Fibroblast of lung (primary cell): ENCODE measurements around the gene MTERF4. TPM values are rescaled to one million over a fixed set of nuclear protein-coding genes. Genes with fewer than 3 reads are reported as not detected.

Experiments used
- DNase-seq, 2 donors: peaks; one replicate each; pipeline versions ENCODE4 v3.0.0 to v3.0.0-alpha.2; 2010; ENCODE audit warnings: low read depth in 2 of 2
- H2AFZ ChIP-seq: 2 replicates; pipeline ENCODE4 v1.5.1; 2012; ENCODE audit warnings: low read length, control low read depth, inconsistent platforms
- H3K27ac ChIP-seq: 2 replicates; pipeline ENCODE4 v1.5.1; 2011; ENCODE audit warnings: low read length, control low read depth; ENCODE audit not compliant: insufficient read depth
- H3K27me3 ChIP-seq: 2 replicates; pipeline ENCODE4 v1.5.1; 2011; ENCODE audit warnings: mild to moderate bottlenecking, low read length; ENCODE audit not compliant: control insufficient read depth, insufficient read depth
- H3K36me3 ChIP-seq: 2 replicates; pipeline ENCODE4 v1.5.1; 2011; ENCODE audit warnings: low read length; ENCODE audit not compliant: control insufficient read depth, insufficient read depth
- H3K4me1 ChIP-seq: 2 replicates; pipeline ENCODE4 v1.5.1; 2011; ENCODE audit warnings: low read length; ENCODE audit not compliant: control insufficient read depth, insufficient read depth; ENCODE audit errors: extremely low read depth
- H3K4me2 ChIP-seq: 2 replicates; pipeline ENCODE4 v1.5.1; 2011; ENCODE audit warnings: low read length, control low read depth; ENCODE audit not compliant: insufficient read depth; ENCODE audit errors: extremely low read depth
- H3K4me3 ChIP-seq, 4 experiments: fragments of 200-600 bp in 1 of 4; sonication (generic) in 1 of 4; replicated peaks in 1 of 4; 2 replicates each; pipeline ENCODE4 v1.5.1; 2011 to 2016; ENCODE audit warnings: low read length in 4 of 4, low read depth in 3 of 4, mild to moderate bottlenecking in 3 of 4, control low read depth in 2 of 4, inconsistent platforms in 1 of 4, mixed read lengths in 1 of 4; ENCODE audit not compliant: insufficient read depth in 1 of 4; ENCODE audit errors: control extremely low read depth in 1 of 4
- H3K79me2 ChIP-seq: 2 replicates; pipeline ENCODE4 v1.5.1; 2012; ENCODE audit warnings: mild to moderate bottlenecking, low read length, inconsistent platforms; ENCODE audit not compliant: control insufficient read depth, insufficient read depth
- H3K9ac ChIP-seq: 2 replicates; pipeline ENCODE4 v1.5.1; 2011; ENCODE audit warnings: mild to moderate bottlenecking, low read length, control low read depth; ENCODE audit not compliant: insufficient read depth
- H3K9me3 ChIP-seq: 2 replicates; pipeline ENCODE4 v1.5.1; 2012; ENCODE audit warnings: low read depth, low read length; ENCODE audit not compliant: control insufficient read depth, insufficient read depth
- H4K20me1 ChIP-seq: 2 replicates; pipeline ENCODE4 v1.5.1; 2011; ENCODE audit warnings: low read length; ENCODE audit not compliant: control insufficient read depth, insufficient read depth; ENCODE audit errors: extremely low read depth
- EZH2 ChIP-seq: IDR thresholded peaks from 2 replicates; pipeline ENCODE4 v1.5.1; 2012; ENCODE audit warnings: low read length, control low read depth, mild to moderate bottlenecking; ENCODE audit errors: missing control alignments
- polyA plus RNA-seq, 2 donors: library from polyadenylated mRNA; depleted of rRNA in 1 of 2; stranded (reverse) in 1 of 2; unstranded in 1 of 2; fragments of >200 nt; gene quantifications; 2 replicates each; pipeline ENCODE4 v1.2.1, GENCODE V29; 2011 to 2012; ENCODE audit warnings: missing spikeins in 1 of 2
- total RNA-seq: library from RNA; depleted of rRNA; stranded (reverse); fragments of >200 nt; gene quantifications from 2 replicates; pipeline ENCODE4 v1.2.1, GENCODE V29; 2014
- TF ChIP-seq, protein P1 (sequence below), 2 donors: IDR thresholded peaks in 1 of 2; conservative IDR thresholded peaks in 1 of 2; 1 replicate in 1 of 2; 2 replicates in 1 of 2; pipeline ENCODE4 v1.5.1; 2011 to 2012; ENCODE audit warnings: low read length in 2 of 2, control low read depth in 1 of 2, inconsistent platforms in 1 of 2, low read depth in 1 of 2, mild to moderate bottlenecking in 1 of 2

The MTERF4 gene
- total and polyA plus RNA-seq, 2 donors (not counting 1 experiment from before 2014, with no cell fraction given): 31.7 to 35.5 TPM

DNA sequence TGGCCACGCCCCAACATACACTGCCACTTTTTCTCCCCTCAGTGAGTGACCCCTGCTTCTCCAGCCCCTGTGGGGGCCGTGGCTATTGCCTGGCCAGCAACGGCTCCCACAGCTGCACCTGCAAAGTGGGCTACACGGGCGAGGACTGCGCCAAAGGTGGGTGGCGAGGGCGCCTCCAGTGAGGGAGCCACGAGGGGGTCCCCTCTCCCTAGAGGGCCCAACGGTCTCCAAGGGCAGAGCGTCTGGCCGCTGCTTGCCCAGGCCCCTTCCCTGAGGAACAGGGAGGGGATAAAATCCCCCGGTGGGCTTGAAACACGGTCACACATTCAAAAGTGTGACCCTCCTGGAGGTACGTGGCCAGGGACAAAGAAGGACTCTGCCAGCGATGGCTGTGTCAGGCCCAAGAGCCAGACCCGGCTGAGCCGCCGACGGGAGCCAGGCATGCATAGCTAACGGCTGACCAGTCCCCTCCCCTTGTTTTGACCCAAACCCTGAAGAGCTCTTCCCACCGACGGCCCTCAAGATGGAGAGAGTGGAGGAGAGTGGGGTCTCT lies 37.2 kb downstream of the MTERF4 start:
- Histone ChIP-seq H3K9me3 (no peaks in the 10 kb centered on the region), H3K79me2 (no peaks in the 10 kb centered on the region), H3K27me3 (no peaks in the 10 kb centered on the region), H3K4me3 (no peak overlapping the region), H2AFZ (no peak overlapping the region), H3K4me2 (no peak overlapping the region), H3K36me3 (peaks cover 5% of the 10 kb centered on the region), H3K9ac (no peak overlapping the region), H3K4me1 (no peaks in the 10 kb centered on the region), H3K27ac (no peak overlapping the region), H4K20me1 (no peaks in the 10 kb centered on the region)
- no peak for DNase-seq
- TF ChIP-seq, protein P1, sequence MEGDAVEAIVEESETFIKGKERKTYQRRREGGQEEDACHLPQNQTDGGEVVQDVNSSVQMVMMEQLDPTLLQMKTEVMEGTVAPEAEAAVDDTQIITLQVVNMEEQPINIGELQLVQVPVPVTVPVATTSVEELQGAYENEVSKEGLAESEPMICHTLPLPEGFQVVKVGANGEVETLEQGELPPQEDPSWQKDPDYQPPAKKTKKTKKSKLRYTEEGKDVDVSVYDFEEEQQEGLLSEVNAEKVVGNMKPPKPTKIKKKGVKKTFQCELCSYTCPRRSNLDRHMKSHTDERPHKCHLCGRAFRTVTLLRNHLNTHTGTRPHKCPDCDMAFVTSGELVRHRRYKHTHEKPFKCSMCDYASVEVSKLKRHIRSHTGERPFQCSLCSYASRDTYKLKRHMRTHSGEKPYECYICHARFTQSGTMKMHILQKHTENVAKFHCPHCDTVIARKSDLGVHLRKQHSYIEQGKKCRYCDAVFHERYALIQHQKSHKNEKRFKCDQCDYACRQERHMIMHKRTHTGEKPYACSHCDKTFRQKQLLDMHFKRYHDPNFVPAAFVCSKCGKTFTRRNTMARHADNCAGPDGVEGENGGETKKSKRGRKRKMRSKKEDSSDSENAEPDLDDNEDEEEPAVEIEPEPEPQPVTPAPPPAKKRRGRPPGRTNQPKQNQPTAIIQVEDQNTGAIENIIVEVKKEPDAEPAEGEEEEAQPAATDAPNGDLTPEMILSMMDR (conservative IDR thresholded peaks at IDR 0.05 in 1 of 2, IDR thresholded peaks at IDR 0.05 in 1 of 2; ENCODE audit: low read depth in 1 of 2, low read length in 2 of 2): no peak
- no peak for TF ChIP-seq EZH2

DNA sequence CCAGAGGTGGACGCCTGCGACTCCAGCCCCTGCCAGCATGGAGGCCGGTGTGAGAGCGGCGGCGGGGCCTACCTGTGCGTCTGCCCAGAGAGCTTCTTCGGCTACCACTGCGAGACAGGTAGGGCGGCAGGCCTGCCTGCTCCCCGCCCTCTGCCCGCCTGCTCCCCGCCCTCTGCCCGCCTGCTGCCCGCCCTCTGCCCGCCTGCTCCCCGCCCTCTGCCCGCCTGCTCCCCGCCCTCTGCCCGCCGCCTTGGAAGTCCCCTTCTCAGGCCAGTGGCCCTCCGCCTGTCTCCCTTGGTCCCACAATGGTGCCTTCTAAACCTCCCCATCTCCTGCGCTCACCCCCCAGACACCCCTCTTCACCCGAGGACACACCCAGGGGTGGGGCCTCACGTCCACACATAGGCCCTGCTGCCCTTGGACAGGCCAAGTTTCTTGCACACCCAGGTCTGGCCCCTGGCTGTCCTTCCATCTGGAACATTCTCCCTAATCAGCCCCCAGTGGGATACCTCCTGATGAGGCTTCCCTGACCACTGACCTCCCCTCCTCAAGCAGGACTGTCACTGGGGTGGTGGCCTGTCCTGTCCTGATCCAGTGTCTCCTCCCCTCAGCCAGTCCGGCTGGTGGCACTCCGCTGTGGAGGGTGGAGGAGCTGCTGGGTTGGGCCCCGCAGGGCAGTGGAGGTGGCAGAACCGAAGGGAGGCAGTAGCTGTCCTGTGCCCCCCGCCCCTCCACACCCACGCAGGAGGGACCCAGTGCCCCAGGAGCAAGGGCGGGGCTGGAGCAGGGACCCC lies 37.9 kb downstream of the MTERF4 start:
- Histone ChIP-seq H3K27ac (no peak overlapping the region), H3K4me3 (no peak overlapping the region), H3K4me2 (no peak overlapping the region), H3K4me1 (no peaks in the 10 kb centered on the region), H3K9me3 (no peaks in the 10 kb centered on the region), H4K20me1 (no peaks in the 10 kb centered on the region), H3K79me2 (no peaks in the 10 kb centered on the region), H3K9ac (no peak overlapping the region), H3K36me3 (peaks cover 5% of the 10 kb centered on the region), H3K27me3 (no peaks in the 10 kb centered on the region), H2AFZ (no peak overlapping the region)
- TF ChIP-seq, protein P1 (conservative IDR thresholded peaks at IDR 0.05 in 1 of 2, IDR thresholded peaks at IDR 0.05 in 1 of 2; ENCODE audit: low read depth in 1 of 2, low read length in 2 of 2): no peak
- no peak for DNase-seq

DNA sequence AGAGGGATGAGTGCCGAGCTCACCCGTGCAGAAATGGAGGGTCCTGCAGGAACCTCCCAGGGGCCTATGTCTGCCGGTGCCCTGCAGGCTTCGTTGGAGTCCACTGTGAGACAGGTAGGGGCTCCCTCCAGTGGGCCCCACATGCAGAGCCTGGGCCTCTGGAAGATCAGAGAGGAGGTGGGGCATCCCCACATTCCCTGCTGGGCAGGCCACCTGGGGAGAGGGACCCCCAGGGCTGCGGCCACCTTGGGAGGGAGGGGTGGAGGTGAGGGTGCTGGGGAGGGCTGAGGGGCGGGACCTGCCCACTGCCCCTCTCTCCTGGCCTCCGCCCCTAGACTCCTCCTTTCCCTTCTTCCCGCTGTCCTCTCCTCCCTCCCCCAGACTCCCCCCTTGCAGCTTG lies 38.5 kb downstream of the MTERF4 start:
- Histone ChIP-seq H3K4me2 (no peak overlapping the region), H3K27me3 (no peaks in the 10 kb centered on the region), H4K20me1 (no peaks in the 10 kb centered on the region), H3K4me1 (no peaks in the 10 kb centered on the region), H3K36me3 (peaks cover 4% of the 10 kb centered on the region), H3K27ac (no peak overlapping the region), H3K79me2 (no peaks in the 10 kb centered on the region), H3K9me3 (no peaks in the 10 kb centered on the region), H3K9ac (no peak overlapping the region), H2AFZ (no peak overlapping the region), H3K4me3 (no peak overlapping the region)
- no peak for DNase-seq
- no peak for TF ChIP-seq EZH2
- TF ChIP-seq, protein P1 (conservative IDR thresholded peaks at IDR 0.05 in 1 of 2, IDR thresholded peaks at IDR 0.05 in 1 of 2; ENCODE audit: low read depth in 1 of 2, low read length in 2 of 2): no peak
